SK-N-SH treated with all-trans-retinoic acid at 6 μM for 48 hours (cell line): ENCODE results near the gene PAPPA.

Source experiments
- ARNTL ChIP-seq: fragments of 450-650 bp; formaldehyde crosslinking; IDR thresholded peaks from 2 replicates; pipeline ENCODE4 v1.5.0; 2020; ENCODE audit warnings: low read depth, mild to moderate bottlenecking, moderate library complexity, borderline replicate concordance
- BACH2 ChIP-seq: fragments of 250-450 bp; sonication (Bioruptor Pico); IDR thresholded peaks from 2 replicates; pipeline ENCODE4 v1.9.0; 2021; ENCODE audit warnings: mild to moderate bottlenecking, borderline replicate concordance
- CREB5 ChIP-seq: fragments of 250-450 bp; sonication (Bioruptor Pico); IDR thresholded peaks from 2 replicates; pipeline ENCODE4 v1.5.1; 2020; ENCODE audit warnings: low read depth, mild to moderate bottlenecking, moderate library complexity
- GLIS3 ChIP-seq: fragments of 250-450 bp; sonication (Bioruptor Pico); IDR thresholded peaks from 2 replicates; pipeline ENCODE4 v1.5.0; 2020; ENCODE audit warnings: mild to moderate bottlenecking, moderate library complexity
- ISL1 ChIP-seq: fragments of 250-450 bp; sonication (Bioruptor Pico); IDR thresholded peaks from 2 replicates; pipeline ENCODE4 v2.1.2; 2022; ENCODE audit warnings: mild to moderate bottlenecking, moderate library complexity
- PATZ1 ChIP-seq: fragments of 250-450 bp; sonication (Bioruptor Pico); IDR thresholded peaks from 2 replicates; pipeline ENCODE4 v1.8.0; 2020; ENCODE audit warnings: mild to moderate bottlenecking, moderate library complexity, borderline replicate concordance
- POU6F1 ChIP-seq: fragments of 250-450 bp; sonication (Bioruptor Pico); IDR thresholded peaks from 2 replicates; pipeline ENCODE4 v1.8.0; 2021; ENCODE audit warnings: low read depth, mild to moderate bottlenecking, moderate library complexity, borderline replicate concordance
- PPARA ChIP-seq: fragments of 250-450 bp; sonication (Bioruptor Pico); IDR thresholded peaks from 2 replicates; pipeline ENCODE4 v1.5.0; 2020; ENCODE audit warnings: mild to moderate bottlenecking, borderline replicate concordance
- SNAI2 ChIP-seq: fragments of 250-450 bp; sonication (Bioruptor Pico); IDR thresholded peaks from 2 replicates; pipeline ENCODE4 v1.5.0; 2020; ENCODE audit warnings: mild to moderate bottlenecking, moderate library complexity
- TCF4 ChIP-seq: fragments of 250-450 bp; sonication (Bioruptor Pico); IDR thresholded peaks from 2 replicates; pipeline ENCODE4 v1.8.0; 2021; ENCODE audit warnings: mild to moderate bottlenecking, moderate library complexity, borderline replicate concordance
- TSHZ2 ChIP-seq: fragments of 250-450 bp; sonication (Bioruptor Pico); IDR thresholded peaks from 2 replicates; pipeline ENCODE4 v1.5.0; 2020; ENCODE audit warnings: mild to moderate bottlenecking, moderate library complexity
- ZFP3 ChIP-seq: fragments of 250-450 bp; sonication (Bioruptor Pico); IDR thresholded peaks from 2 replicates; pipeline ENCODE4 v1.5.0; 2020; ENCODE audit warnings: mild to moderate bottlenecking, moderate library complexity
- ZNF565 ChIP-seq: fragments of 450-650 bp; formaldehyde crosslinking; conservative IDR thresholded peaks from 2 replicates; pipeline ENCODE4 v1.5.0; 2020; ENCODE audit warnings: low read depth, mild to moderate bottlenecking, moderate library complexity

- TF ChIP-seq TSHZ2 (no peak), ZFP3 (CRISPR knock-in tag) (no peak), ZNF565 (CRISPR knock-in tag) (no peak), ISL1 (no peak), ARNTL (no peak), POU6F1 (CRISPR knock-in tag) (no peak), TCF4 (CRISPR knock-in tag) (no peak), BACH2 (CRISPR knock-in tag) (no peak), PATZ1 (CRISPR knock-in tag) (no peak), GLIS3 (CRISPR knock-in tag) (no peak), PPARA (no peak), SNAI2 (CRISPR knock-in tag) (no peak), CREB5 (CRISPR knock-in tag) (no peak)
These were observed 182.7 kb downstream of the PAPPA start for GRCh38 chr9:116336133-116336862.
